Brain microvascular endothelial cell (primary cell): ENCODE data around the gene UIMC1.
A peak's percentile ranks its signal among the peaks of the same experiment; 100 is the strongest.
"Not testable (repeated sequence)": the region's sequence is repeated elsewhere in the genome, so short reads cannot be mapped to it uniquely, and the experiment has no call there.

ENCODE experiments used
- DNase-seq: peaks from one replicate; pipeline ENCODE4 v3.0.0-alpha.2; 2020
- H3K27ac ChIP-seq: fragments of 250-450 bp; sonication (Bioruptor Pico); 2 replicates; pipeline ENCODE4 v1.5.1; 2020; ENCODE audit warnings: mild to moderate bottlenecking, moderate library complexity
- H3K27me3 ChIP-seq: fragments of 250-450 bp; sonication (Bioruptor Pico); replicated peaks from 2 replicates; pipeline ENCODE4 v1.5.1; 2020; ENCODE audit warnings: mild to moderate bottlenecking
- H3K36me3 ChIP-seq: fragments of 250-450 bp; sonication (Bioruptor Pico); replicated peaks from 2 replicates; pipeline ENCODE4 v1.5.1; 2020; ENCODE audit warnings: mild to moderate bottlenecking
- H3K4me3 ChIP-seq: 2 replicates; pipeline ENCODE4 v1.5.1; 2011; ENCODE audit warnings: low read depth, mild to moderate bottlenecking, control low read depth, low read length, moderate library complexity
- CTCF ChIP-seq: IDR thresholded peaks from 2 replicates; pipeline ENCODE4 v1.5.1; 2011; ENCODE audit warnings: low read depth, mild to moderate bottlenecking, moderate library complexity, low read length, control low read depth, inconsistent platforms; ENCODE audit errors: missing control alignments
- in situ Hi-C: cut with HindIII; loops from 2 replicates; pipeline ENCODE4 v1.10.0; 2017; ENCODE audit warnings: low sequenced_read_pairs, low pct_ligation_motif_present

The UIMC1 gene

DNA sequence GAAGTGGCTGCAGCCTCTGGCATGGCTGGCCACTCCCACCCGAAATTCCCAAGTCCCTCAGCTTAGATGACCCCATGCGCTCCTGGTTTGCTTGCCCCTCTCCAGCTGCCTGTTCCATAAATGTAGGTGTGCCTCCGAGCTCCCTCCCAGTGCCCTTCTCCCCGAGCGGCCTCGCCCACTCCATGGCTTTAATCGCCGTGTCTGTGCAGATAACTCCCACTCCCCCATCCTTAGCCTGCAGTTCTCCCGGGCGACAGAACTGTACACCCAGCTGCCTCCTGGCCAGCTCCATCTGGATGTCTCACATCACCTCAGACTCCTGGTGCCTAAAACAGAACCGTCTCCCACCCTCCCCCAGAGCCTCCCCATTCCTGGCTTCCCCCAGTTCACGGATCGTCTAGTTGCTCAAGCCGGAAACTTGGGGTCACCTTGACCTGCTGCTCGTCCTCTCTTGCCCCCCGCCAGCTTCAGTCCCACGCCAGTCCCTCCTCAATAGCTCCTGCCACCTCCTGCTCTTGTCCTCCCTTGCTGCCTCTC lies 131.5 kb downstream of the UIMC1 start:
- no peak for TF ChIP-seq CTCF
- Histone ChIP-seq H3K27me3 (peaks cover 37% of the 10 kb centered on the region), H3K36me3 (no peaks in the 10 kb centered on the region), H3K27ac (no peak overlapping the region), H3K4me3 (no peak overlapping the region)
- DNase-seq = no peak
- in situ Hi-C loops = no loop called here

DNA sequence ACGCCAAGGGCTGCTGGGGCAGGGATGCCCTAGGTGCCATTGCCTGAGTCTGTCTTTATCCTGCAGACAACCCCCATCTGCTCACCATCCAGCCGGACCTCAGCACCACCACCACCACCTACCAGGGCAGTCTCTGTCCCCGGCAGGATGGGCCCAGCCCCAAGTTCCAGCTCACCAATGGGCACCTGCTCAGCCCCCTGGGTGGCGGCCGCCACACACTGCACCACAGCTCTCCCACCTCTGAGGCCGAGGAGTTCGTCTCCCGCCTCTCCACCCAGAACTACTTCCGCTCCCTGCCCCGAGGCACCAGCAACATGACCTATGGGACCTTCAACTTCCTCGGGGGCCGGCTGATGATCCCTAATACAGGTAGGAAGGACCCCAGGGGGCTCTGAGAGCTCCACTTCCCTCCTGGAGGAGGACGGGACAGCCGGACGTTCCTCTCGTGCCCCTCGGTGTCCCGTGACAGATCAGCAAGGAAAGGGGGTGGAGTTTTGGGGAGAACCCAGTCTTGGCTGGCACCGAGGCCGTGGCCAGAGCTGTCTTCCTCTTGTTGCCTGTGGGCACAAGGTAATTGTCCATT lies 132.3 kb downstream of the UIMC1 start:
- TF ChIP-seq CTCF = no peak
- in situ Hi-C loops = no loop called here
- Histone ChIP-seq H3K4me3 (no peak overlapping the region), H3K27ac (no peak overlapping the region), H3K27me3 (peaks cover 37% of the 10 kb centered on the region), H3K36me3 (no peaks in the 10 kb centered on the region)
- DNase-seq = no peak

- in situ Hi-C loops = no loop called here
Measured at GRCh38 chr5:176873541-176874172, 132.9 kb downstream of the UIMC1 start.

DNA sequence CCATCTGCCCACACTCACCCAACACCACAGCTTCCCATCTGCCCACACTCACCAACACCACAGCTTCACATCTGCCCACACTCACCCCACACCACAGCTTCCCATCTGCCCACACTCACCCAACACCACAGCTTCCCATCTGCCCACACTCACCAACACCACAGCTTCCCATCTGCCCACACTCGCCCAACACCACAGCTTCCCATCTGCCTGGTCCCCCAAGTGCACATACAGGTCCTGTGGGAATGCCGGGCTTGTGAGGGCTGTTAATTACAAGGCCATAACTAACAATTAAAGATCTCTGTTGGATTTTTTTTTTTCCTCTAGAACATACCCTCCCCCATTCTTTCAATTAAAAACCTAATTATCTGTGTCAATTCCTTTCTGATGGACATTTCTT lies 133.6 kb downstream of the UIMC1 start:
- DNase-seq, H3K27ac ChIP-seq, in situ Hi-C loops, H3K4me3 ChIP-seq, H3K36me3 ChIP-seq: not testable (repeated sequence)
- H3K27me3 ChIP-seq = peaks cover 36% of the 10 kb centered on the region

More at GRCh38 chr5:176873541-176874172, 132.9 kb downstream of the UIMC1 start:
- Histone ChIP-seq H3K4me3 (no peak overlapping the region), H3K27me3 (peaks cover 37% of the 10 kb centered on the region), H3K27ac (no peak overlapping the region), H3K36me3 (no peaks in the 10 kb centered on the region)
- no peak for DNase-seq
- no peak for TF ChIP-seq CTCF

DNA sequence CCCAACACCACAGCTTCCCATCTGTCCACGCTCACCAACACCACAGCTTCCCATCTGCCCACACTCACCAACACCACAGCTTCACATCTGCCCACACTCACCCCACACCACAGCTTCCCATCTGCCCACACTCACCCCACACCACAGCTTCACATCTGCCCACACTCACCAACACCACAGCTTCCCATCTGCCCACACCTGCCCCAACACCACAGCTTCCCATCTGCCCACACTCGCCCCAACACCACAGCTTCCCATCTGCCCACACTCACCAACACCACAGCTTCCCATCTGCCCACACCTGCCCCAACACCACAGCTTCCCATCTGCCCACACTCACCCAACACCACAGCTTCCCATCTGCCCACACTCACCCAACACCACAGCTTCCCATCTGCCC lies 134.0 kb downstream of the UIMC1 start:
- not testable (repeated sequence) for DNase-seq

DNA sequence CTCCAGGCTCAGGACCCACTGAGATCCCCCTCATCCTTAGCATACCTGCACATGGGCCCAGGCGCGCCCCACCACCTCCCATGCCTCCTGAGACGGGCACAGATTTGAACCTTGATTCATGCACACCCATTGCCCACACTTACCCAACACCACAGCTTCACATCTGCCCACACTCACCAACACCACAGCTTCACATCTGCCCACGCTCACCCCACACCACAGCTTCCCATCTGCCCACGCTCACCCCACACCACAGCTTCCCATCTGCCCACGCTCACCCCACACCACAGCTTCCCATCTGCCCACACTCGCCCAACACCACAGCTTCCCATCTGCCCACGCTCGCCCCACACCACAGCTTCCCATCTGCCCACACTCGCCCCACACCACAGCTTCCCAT lies 135.9 kb downstream of the UIMC1 start:
- H3K4me3 ChIP-seq, DNase-seq, H3K27ac ChIP-seq, in situ Hi-C loops, H3K36me3 ChIP-seq: not testable (repeated sequence)
- H3K27me3 ChIP-seq = peaks cover 32% of the 10 kb centered on the region

More for the DNA sequence above, 134.0 kb downstream of the UIMC1 start:
- H3K4me3 ChIP-seq, in situ Hi-C loops, H3K27ac ChIP-seq, H3K36me3 ChIP-seq: not testable (repeated sequence)
- H3K27me3 ChIP-seq = peaks cover 33% of the 10 kb centered on the region

DNA sequence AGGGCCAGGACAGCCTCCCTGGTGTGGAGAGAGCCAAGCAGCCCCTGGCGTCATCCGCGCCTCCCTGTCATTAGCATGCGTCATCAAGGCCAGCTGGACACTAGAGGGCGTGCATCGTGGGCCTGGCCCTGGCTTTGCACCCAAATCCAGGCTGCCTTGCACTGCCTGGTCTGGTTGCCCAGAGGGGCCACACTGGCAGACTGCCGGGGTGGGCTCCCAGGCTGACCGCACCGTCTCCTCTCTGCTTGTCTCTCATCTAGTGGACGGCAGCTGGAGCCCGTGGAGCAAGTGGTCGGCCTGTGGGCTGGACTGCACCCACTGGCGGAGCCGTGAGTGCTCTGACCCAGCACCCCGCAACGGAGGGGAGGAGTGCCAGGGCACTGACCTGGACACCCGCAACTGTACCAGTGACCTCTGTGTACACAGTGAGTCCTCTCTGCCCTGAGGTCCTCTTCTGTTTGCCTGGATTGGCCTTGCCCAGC lies 136.4 kb downstream of the UIMC1 start:
- peaks cover 33% of the 10 kb centered on the region for H3K27me3 ChIP-seq
- H3K36me3 ChIP-seq = no peaks in the 10 kb centered on the region
- in situ Hi-C loops = no loop called here
- DNase-seq = peak; percentile 43
- H3K4me3 ChIP-seq = no peak overlapping the region
- peak; percentile 69 for TF ChIP-seq CTCF
- no peak overlapping the region for H3K27ac ChIP-seq
